ENCODE measurements around the gene TBC1D9.

TBC1D9 gene

GRCh38 chr4:140630246-140630645, 125.9 kb downstream of the TBC1D9 start:
- Histone ChIP-seq H3K9ac (ENCODE audit: low read depth, low read length, poor library complexity, severe bottlenecking) (no peak overlapping the region), H4K20me1 (ENCODE audit: insufficient read depth, low read length, poor library complexity, severe bottlenecking) (no peaks in the 10 kb centered on the region), H3K79me2 (ENCODE audit: insufficient read depth, low read length) (no peaks in the 10 kb centered on the region), H3K36me3 (ENCODE audit: insufficient read depth, low read length) (no peaks in the 10 kb centered on the region), H3K4me1 (ENCODE audit: insufficient read depth, low read length, poor library complexity, severe bottlenecking) (no peaks in the 10 kb centered on the region), H3K27me3 (ENCODE audit: insufficient read depth, low read length, poor library complexity, severe bottlenecking) (no peaks in the 10 kb centered on the region), H3K4me2 (ENCODE audit: low read depth, low read length, poor library complexity, severe bottlenecking) (no peak overlapping the region), H2AFZ (ENCODE audit: low read length) (no peak overlapping the region), H3K4me3 (ENCODE audit: low read length, poor library complexity, severe bottlenecking) (no peak overlapping the region), H3K9me2 (replicated peaks; ENCODE audit: low read depth, low read length) (no peaks in the 10 kb centered on the region), H3F3A (ENCODE audit: low read depth) (no peaks in the 10 kb centered on the region), H3K9me3 (ENCODE audit: insufficient read depth, low read depth, low read length) (no peaks in the 10 kb centered on the region)
- TF ChIP-seq CTCF (conservative IDR thresholded peaks at IDR 0.05; ENCODE audit: low read length) (no peak), EZH2phosphoT487 (IDR thresholded peaks at IDR 0.05; ENCODE audit: borderline replicate concordance) (no peak)

- Histone ChIP-seq H3K36me3 (ENCODE audit: insufficient read depth, low read length) (no peaks in the 10 kb centered on the region), H3K9me3 (ENCODE audit: insufficient read depth, low read depth, low read length) (no peaks in the 10 kb centered on the region), H3K9ac (ENCODE audit: low read depth, low read length, poor library complexity, severe bottlenecking) (no peak overlapping the region), H2AFZ (ENCODE audit: low read length) (no peak overlapping the region), H3K4me3 (ENCODE audit: low read length, poor library complexity, severe bottlenecking) (no peak overlapping the region), H3K4me2 (ENCODE audit: low read depth, low read length, poor library complexity, severe bottlenecking) (no peak overlapping the region), H3K27me3 (ENCODE audit: insufficient read depth, low read length, poor library complexity, severe bottlenecking) (no peaks in the 10 kb centered on the region), H3K4me1 (ENCODE audit: insufficient read depth, low read length, poor library complexity, severe bottlenecking) (peaks cover 7% of the 10 kb centered on the region), H3K79me2 (ENCODE audit: insufficient read depth, low read length) (no peaks in the 10 kb centered on the region), H3F3A (ENCODE audit: low read depth) (no peaks in the 10 kb centered on the region), H4K20me1 (ENCODE audit: insufficient read depth, low read length, poor library complexity, severe bottlenecking) (no peaks in the 10 kb centered on the region), H3K9me2 (replicated peaks; ENCODE audit: low read depth, low read length) (no peaks in the 10 kb centered on the region)
- no peak for TF ChIP-seq EZH2phosphoT487 (IDR thresholded peaks at IDR 0.05; ENCODE audit: borderline replicate concordance)
- TF ChIP-seq CTCF (conservative IDR thresholded peaks at IDR 0.05; ENCODE audit: low read length): no peak
These were observed 128.2 kb downstream of the TBC1D9 start for GRCh38 chr4:140628016-140628415.

- Histone ChIP-seq H3K9ac (ENCODE audit: low read depth, low read length, poor library complexity, severe bottlenecking) (no peak overlapping the region), H3F3A (ENCODE audit: low read depth) (no peaks in the 10 kb centered on the region), H3K9me3 (ENCODE audit: insufficient read depth, low read depth, low read length) (no peaks in the 10 kb centered on the region), H4K20me1 (ENCODE audit: insufficient read depth, low read length, poor library complexity, severe bottlenecking) (no peaks in the 10 kb centered on the region), H3K4me1 (ENCODE audit: insufficient read depth, low read length, poor library complexity, severe bottlenecking) (peaks cover 7% of the 10 kb centered on the region), H3K4me2 (ENCODE audit: low read depth, low read length, poor library complexity, severe bottlenecking) (no peak overlapping the region), H3K9me2 (replicated peaks; ENCODE audit: low read depth, low read length) (no peaks in the 10 kb centered on the region), H3K4me3 (ENCODE audit: low read length, poor library complexity, severe bottlenecking) (no peak overlapping the region), H2AFZ (ENCODE audit: low read length) (no peak overlapping the region), H3K79me2 (ENCODE audit: insufficient read depth, low read length) (no peaks in the 10 kb centered on the region), H3K36me3 (ENCODE audit: insufficient read depth, low read length) (no peaks in the 10 kb centered on the region), H3K27me3 (ENCODE audit: insufficient read depth, low read length, poor library complexity, severe bottlenecking) (no peaks in the 10 kb centered on the region)
- no peak for TF ChIP-seq EZH2phosphoT487 (IDR thresholded peaks at IDR 0.05; ENCODE audit: borderline replicate concordance)
- TF ChIP-seq CTCF (conservative IDR thresholded peaks at IDR 0.05; ENCODE audit: low read length): no peak
These were observed 129.4 kb downstream of the TBC1D9 start for GRCh38 chr4:140626661-140627376.

Measured in Loucy (cell line).